ENCODE measurements around the gene P2RY13.

Gene P2RY13

GRCh38 chr3:151319628-151320027 lies 9.7 kb downstream of the P2RY13 start:
- no peak for DNase-seq

- DNase-seq, result no peak
Measured at GRCh38 chr3:151318991-151319390, 10.4 kb downstream of the P2RY13 start.

GRCh38 chr3:151318313-151318712 lies 11.0 kb downstream of the P2RY13 start:
- no peak for DNase-seq

DNA sequence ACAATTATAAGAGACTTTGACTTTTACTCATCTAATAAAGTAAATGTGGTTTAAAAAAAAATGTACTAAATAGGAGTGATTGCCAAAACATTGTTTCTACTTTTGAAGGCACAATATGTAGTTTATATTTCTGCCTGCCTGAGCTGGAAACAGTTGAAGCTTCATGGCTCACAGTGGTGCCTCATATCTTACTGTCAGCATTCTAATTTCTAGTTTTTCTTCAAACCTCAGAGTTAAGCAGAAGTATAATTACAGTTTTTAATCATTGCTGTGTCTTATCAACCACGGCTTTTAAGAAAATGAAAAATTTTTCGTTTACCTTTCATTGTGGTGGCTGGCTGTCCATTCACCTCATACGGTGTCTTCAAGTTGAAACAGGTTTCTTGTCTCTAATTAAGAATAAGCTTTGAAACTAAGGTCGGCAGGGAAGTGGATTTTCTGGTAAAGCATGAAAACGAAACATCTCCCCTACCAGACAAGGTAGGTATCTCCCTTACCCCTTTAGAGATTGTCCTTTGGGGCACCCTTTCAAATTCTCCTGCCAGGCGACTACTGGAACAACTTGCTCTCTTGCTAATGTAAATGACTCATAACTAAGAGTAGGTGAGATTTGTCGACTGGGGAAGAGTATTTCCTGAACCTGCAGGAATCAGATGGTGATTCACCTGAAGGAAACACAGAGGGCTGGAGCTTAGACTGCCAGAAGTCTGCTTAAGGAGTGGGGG lies 12.9 kb downstream of the P2RY13 start, which contains the start of gene GPR87:
Gene GPR87 (minus strand): TSS at position 554 of the 725 bp plus-strand sequence. CDS start 16,720 bp downstream, outside the sequence.
- DNase-seq, result peak in 1 of 5 donors; percentile 33

DNA sequence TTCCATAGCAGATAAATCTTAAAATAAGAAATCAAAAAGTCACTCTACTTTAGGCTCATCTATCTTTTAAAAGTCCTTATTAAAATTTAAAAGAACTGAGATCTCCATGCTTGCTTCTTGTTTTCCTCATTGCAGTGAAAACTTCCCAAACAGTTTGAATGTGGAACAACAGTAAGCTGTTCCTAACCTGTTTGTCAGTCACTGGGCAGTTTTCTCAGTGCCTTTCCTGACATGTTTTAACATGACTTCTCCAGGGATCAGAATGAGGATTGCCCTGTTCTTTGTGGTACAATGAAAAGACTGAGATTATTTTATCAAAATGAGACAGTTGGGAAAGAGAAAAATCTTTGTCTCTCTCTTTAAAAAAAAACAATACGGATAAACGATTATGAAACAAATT lies 13.5 kb downstream of the P2RY13 start:
- DNase-seq, result no peak

DNA sequence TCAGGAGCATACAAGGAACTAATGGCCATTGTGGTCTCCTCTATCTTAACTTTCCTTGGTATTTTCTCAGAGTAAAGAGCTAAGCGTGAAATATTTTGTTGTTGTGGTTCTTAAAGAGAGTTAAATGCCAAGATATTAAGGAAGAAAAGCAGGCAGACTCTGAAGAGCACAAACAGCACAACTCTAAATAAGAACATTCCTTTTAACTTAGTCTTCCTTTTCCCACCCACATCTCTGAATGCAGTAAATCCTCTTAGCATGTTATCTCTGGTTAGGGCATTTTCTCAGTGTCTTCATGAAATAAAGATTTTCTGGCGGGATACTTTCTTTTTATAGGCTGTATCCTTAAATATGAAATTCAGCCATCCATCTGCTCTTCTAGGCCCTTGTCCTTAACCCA lies 14.2 kb downstream of the P2RY13 start:
- DNase-seq, result no peak

- no peak for DNase-seq
Measured at GRCh38 chr3:151314593-151314992, 14.8 kb downstream of the P2RY13 start.

GRCh38 chr3:151314137-151314536 lies 15.2 kb downstream of the P2RY13 start:
- no peak for DNase-seq

- DNase-seq, result no peak
Measured at GRCh38 chr3:151312972-151313371, 16.4 kb downstream of the P2RY13 start.

GRCh38 chr3:151309566-151309965 lies 19.8 kb downstream of the P2RY13 start:
- no peak for DNase-seq

- DNase-seq, result no peak
Measured at GRCh38 chr3:151307583-151308488, 21.5 kb downstream of the P2RY13 start.

- DNase-seq, result no peak
Measured at GRCh38 chr3:151307131-151307530, 22.2 kb downstream of the P2RY13 start.

- no peak for DNase-seq
Measured at GRCh38 chr3:151306168-151306810, 23.1 kb downstream of the P2RY13 start.

DNA sequence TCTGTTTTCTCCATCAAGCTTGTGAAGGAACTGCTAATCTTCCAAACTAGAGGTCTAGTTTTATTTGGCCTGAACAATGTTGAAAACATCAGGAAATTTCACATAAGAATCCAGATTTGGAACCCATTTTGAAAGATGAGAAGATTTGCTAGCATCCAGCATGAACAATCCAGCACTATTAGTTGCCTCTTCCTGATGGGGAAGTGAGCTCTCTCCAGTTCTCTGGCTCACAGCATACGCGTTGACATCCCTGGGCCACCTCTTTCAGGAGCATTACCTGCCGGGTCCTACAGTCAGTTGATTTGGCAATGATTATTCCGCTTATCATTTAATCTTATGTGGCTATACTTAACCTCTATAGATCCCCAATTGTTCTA lies 23.6 kb downstream of the P2RY13 start:
- no peak for DNase-seq

GRCh38 chr3:151305060-151305774 lies 24.1 kb downstream of the P2RY13 start:
- DNase-seq, result peak in 1 of 5 donors; percentile 20

GRCh38 chr3:151303751-151304150 lies 25.6 kb downstream of the P2RY13 start:
- DNase-seq, result no peak

GRCh38 chr3:151301787-151302186 lies 27.6 kb downstream of the P2RY13 start:
- DNase-seq, result no peak

DNA sequence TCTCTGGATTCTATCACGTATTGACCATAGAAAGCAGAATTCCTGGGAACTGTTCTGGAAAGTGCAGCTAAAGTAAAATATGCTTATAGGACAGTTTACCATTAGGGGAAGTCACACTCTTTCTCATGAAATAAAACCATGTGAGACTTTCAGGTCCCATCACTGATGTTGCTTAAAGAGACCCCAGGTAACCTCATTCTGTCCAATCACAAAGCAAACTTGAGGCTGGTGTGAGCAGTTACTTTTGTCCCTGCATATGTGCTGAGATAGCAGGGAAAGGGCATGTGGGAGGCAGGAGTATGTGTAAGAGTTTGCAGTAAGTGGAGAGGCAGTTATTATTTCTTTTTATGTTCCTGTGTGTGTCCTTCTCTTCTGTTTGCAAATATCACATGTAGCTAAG lies 28.8 kb downstream of the P2RY13 start:
- DNase-seq, result no peak

GRCh38 chr3:151299006-151299405 lies 30.3 kb downstream of the P2RY13 start:
- no peak for DNase-seq

DNA sequence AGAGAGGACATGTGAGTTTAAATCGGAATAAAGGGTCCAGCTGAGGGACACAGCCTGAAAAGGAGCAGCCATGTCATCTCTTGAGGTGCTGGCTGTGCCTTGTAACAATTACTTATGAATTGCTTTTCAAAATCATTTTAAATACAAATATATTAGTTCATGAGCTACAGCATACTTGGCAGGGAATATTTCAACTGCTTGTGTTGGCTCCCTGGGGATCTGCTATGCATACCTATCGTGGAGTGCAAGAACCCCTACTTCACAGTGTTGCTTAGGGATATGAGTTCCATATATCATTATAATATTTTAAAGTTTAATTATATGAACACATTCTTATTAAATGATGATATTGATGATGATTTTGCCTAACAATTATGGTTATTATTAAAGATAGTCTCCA lies 31.9 kb downstream of the P2RY13 start:
- DNase-seq, result no peak

DNA sequence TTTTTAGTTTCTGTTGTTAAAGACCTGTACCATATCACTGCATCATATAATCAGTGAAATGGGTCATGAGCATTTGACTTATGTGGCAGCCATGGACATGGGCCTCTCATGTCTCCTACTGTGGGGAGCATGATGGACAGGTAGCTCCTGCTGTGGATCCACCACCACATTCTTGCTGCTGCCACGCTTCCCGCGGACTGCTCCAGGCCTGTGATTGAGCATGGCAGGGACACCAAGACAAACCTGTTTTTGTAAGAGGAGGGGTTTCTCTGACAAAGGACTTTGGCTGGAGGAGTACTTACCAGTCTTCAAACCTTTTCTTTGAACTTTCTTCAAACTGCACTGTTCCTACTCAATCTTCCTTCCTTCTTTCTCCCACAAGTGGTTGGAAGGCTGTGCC lies 33.1 kb downstream of the P2RY13 start:
- DNase-seq, result no peak

- no peak for DNase-seq
Measured at GRCh38 chr3:151293127-151293526, 36.2 kb downstream of the P2RY13 start.

- no peak for DNase-seq
Measured at GRCh38 chr3:151290673-151291072, 38.7 kb downstream of the P2RY13 start.
